Amygdala (tissue), 56 donors: ENCODE measurements around the gene AKNA.
A peak's percentile ranks its signal among the peaks of the same experiment; 100 is the strongest.

Experiments used
- DNase-seq, 56 donors: peaks; one replicate each; lab custom pipeline; 2025; lab: John Stamatoyannopoulos, UW

AKNA gene

GRCh38 chr9:114418053-114418452 is 30.3 kb upstream of the AKNA start:
- DNase-seq, result no peak

DNA sequence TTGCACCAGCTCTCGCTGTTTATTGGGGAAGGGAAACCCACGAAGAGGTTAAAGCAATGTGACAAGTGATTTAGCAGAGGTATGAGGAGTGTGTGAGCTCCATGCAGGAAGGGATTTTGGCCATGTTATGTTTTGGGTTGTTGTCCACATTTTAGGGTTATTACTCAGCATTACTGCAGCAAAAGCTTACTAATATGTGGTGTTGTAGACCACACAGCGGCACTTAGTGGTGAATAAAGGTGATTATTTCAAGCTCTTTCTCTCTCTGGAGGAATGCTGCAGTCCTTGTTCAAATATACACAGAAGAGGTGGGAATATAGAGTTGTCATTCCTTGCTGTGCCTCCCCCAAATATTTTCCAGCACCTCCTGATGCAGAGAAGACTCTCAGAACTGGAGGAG is 29.7 kb upstream of the AKNA start:
- no peak for DNase-seq

GRCh38 chr9:114416906-114417305 is 29.1 kb upstream of the AKNA start:
- DNase-seq, result no peak

DNA sequence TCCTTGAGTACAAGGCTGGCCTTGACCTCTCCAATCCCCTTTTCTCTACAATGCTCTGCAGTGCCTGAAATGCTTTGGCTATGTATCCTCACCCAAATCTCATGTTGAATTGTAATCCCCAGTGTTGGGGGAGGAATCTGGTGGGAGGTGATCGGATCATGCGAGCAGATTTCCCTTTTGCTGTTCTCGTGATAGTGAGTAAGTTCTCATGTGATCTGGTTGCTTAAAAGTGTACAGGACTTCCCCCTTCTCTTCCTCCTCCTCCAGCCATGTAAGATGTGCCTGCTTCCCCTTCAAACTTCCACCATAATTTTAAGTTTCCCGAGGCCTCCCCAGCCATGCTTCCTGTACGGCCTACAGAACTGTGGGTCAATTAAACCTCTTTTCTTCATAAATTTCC is 28.5 kb upstream of the AKNA start:
- no peak for DNase-seq

GRCh38 chr9:114414346-114414745 is 26.6 kb upstream of the AKNA start:
- DNase-seq, result no peak

- DNase-seq, result no peak
Observed at GRCh38 chr9:114413861-114414301, 26.1 kb upstream of the AKNA start.

DNA sequence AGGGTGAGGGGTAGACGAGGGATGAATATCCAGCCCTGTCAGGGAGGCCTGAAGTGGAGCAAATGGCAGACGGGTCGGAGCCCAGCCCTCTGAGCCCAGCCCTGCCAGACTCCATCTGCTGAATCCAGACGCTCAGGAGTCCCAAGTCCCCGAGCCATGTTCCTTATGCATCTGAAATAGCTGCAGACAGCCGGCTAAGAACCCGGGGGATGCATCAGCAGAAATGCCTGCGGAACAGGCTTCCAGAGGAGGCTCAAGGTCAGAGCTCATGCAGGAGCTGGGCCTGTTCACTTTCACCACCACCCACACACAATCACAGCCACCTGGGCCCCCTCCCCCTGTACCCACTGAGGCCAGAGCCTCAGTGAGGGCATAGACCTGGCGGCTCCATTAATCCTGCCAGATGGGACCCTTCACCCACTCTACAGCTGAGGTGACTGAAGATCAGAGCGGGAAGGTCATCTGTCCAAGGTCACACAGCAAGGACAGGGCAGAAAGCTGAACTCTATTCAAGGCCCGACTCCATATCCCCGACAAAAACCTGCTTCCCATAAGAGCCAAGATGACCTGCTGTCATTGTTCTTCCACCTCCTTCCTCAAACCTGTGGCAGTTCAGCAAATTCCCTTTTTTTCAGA is 24.4 kb upstream of the AKNA start:
- no peak for DNase-seq

DNA sequence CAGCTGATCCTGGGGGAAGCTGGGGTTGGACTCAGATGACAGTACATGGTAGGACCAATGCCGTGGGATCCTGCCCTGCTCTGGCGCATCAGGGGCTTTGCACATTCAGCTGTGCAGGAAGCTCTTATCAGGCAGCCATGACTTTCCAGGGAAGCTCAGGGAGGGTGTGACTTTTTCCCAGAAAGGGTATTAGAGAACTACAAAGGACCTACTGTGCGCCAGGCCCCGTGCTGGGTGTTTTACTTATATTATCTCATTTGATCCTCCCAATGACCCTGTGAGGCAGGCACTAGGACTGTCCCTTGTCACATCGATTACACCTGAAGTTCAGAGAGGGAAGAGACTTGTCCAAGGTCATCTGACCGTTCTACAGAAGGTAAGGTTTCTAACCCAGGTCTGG is 23.7 kb upstream of the AKNA start:
- DNase-seq, result no peak

GRCh38 chr9:114410910-114411309 is 23.1 kb upstream of the AKNA start:
- no peak for DNase-seq

DNA sequence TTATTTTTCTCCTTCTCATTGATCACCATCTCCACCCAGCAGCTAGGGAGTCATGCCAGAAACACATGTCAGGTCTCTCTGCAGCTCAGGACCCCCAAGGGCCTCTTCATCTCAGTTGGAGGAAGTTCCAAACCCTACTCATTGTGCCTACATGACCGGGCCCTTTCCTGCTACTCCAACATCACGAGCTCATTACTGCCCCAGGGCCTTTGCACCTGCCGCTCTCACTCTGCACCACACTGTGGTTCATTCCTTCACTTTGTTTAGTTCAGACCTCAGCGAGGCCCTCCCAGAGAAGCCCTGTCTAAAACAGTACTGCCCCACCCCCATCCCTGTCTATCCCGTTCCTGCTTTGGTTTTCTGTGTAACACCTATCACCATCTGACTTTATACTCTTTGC is 22.1 kb upstream of the AKNA start:
- DNase-seq, result no peak

DNA sequence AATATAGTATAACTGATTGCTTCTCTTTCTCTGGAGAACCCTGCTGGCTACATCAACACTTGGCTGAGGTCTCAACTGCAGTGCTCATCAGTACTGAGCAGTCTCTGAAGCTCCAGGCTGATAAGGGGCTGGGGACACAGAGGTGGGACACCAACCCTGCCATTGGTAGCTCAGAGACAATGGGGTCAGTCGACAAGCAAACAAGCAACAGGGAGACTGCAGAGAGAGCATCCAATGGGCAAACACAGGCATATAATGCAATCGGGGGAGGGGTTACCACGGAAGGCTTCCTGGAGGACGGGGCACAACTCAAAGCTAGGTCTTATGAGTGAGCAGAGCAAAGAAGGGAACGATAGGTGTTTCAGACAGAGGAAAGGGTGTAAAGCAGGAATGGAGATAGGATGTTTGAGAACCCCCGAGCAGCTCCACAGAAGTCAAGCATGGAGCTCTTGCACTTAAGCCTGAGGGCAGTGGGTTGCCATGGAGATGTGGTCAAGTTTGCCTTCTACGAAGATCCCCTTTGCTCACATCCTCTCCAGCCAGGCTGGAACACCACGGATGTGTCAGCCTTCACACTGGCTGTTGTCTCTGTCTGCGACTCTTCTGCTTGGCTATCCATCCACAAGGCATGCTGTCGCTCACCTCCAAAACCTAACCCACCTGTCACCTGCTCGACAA is 21.5 kb upstream of the AKNA start:
- DNase-seq, result no peak

DNA sequence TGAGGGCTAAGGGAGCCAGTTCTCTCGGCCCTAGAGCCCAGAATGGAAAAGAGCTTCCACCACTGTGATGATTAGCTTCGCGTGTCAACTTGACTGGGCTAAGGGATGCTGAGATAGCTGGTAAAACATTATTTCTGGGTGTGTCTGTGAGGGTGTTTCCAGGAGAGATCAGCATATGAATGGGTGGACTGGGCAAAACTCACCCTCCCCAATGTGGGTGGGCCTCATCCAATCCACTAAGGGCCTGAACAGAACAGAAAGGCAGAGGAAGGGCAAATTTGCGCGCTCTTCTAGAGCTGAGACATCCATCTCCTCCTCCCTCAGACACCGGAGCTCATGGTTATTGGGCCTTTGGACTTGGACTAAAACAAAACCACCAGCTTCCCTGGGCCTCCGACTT is 20.9 kb upstream of the AKNA start:
- DNase-seq, result no peak

DNA sequence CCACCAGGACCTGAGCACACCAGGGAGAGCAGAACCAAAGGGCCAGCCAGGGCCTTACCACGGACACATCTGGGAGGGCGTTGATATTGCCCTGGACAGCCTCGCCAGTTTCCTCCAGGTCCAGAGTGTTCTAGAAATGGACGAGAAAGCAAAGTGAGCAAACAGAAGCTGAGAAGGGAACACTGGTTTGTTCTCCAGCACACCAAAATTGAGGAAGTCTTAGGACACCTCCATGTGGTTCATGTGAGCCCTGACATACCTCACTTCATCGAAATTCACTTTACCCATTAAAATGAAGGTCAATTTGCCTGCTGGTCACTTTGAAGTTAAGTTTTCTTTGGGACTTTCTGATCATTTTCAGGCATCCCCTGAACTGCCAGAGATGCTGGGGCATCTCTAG is 20.1 kb upstream of the AKNA start:
- DNase-seq, result no peak

GRCh38 chr9:114406441-114406840 is 18.7 kb upstream of the AKNA start:
- no peak for DNase-seq

GRCh38 chr9:114405294-114406034 is 17.7 kb upstream of the AKNA start:
- peak in 55 of 56 donors; percentile 16 to 93 (median 66) for DNase-seq

DNA sequence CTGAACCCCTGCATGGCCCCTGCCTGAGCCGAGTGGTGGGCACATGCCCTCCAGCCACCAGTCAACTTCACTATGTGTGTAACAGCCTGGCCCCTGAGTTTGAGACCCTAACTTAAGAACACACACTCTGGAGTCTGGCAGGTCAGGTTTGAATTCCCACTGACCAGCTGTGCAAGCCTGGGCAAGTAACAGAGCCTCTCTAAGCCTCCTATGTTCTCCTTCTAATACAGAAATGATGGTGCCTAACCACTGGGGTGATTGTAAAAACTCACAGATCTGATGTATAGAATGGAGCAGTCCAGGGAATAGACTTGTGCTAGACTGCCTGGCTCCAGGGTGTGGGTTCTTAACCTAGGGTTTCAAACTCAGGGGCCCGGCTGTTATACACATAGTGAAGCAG is 16.7 kb upstream of the AKNA start:
- DNase-seq, result no peak

DNA sequence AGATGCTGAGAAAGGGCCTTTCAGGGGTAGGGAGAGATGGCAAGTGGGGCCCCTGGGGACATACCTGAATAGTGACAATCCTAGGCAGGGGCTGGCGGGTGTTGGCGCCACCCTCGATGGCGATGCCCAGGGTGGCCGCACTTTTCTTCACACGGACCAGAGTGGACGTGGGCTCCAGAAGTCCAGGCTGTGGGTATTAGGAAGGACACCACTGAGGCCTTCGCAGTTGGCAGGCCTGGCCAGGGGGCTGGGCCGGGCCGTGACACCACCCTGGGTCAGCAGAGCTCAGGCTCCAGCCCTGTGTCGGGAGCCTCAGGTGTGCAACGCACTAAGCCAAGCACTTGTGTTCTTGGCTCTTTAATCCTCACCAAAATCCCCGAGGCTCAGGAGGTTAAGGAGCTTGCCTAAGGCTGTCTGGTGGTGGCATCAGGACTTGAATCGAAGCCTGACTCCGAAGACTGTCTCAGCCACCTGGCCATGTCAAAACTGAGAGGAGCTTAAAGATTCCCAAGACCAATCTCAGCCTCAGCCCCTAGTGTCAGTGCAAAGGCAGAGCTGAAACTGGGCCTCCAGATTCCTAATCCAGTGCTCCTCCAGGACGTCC is 15.5 kb upstream of the AKNA start:
- DNase-seq, result no peak

DNA sequence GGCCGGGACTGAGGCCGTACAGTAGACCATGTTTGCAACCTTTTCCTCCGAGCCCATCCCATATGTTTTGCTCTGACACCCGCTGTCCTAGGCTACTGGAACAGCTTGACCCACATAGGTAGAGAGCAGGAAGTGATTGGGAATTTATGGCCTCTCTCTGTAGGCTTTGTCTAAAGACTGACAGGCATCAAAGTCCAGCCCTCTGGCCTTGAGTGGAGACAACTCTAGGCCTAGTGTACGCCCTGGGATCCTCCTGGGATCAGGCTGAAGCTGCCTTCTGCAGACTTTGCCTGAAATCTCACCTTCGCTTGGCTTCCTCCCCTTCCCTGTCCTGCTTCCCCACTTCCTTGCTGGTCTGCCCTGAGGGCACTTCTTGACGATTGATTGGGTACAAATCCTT is 13.6 kb upstream of the AKNA start:
- no peak for DNase-seq

GRCh38 chr9:114400772-114401171 is 13.0 kb upstream of the AKNA start:
- no peak for DNase-seq

GRCh38 chr9:114400219-114400618 is 12.4 kb upstream of the AKNA start:
- DNase-seq, result no peak

DNA sequence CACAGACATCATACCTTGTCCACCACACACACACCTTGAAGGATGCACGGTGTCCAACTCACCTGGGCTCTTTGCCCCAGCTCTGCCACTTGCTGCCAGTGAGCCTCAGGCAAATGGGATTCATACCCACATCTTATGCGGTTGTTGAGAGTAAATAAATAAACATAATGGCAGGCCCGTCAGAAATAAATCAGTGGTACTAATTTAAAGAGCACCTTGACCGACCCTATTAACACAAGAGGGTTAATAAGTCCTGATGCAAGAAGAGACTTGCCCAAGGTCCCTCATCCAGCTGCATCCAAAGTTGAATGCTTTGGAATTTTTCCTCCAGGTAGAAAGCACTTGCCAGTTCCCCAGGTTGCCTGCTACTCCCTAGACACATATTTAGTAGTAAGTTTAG is 11.6 kb upstream of the AKNA start:
- DNase-seq, result no peak
